PC-9 (cell line): ENCODE measurements around the gene LLPH. TPM values are rescaled to one million over a fixed set of nuclear protein-coding genes. Genes with fewer than 3 reads are reported as not detected.
"Not testable (repeated sequence)": the region's sequence is repeated elsewhere in the genome, so short reads cannot be mapped to it uniquely, and the experiment has no call there.

Experiments used
- Bru-seq: library from RNA; stranded (reverse); fragments of 400-500 nt; gene quantifications from one replicate; lab custom pipeline; 2021; lab: Mats Ljungman, UMichigan
- BruChase-seq, 2 experiments: library from RNA; stranded (reverse); fragments of 400-500 nt; gene quantifications; one replicate each; lab custom pipeline; 2021; lab: Mats Ljungman, UMichigan
- BruUV-seq: library from RNA; stranded (reverse); fragments of 400-500 nt; replicated peaks from 2 replicates; lab custom pipeline; 2021; lab: Mats Ljungman, UMichigan
- CTCF ChIA-PET: fragments of 300-600 bp; sonication (Branson Sonifier 250); formaldehyde crosslinking; loops from one replicate; lab custom pipeline; 2022; ENCODE audit warnings: antibody characterized with exemption; lab: Charles Lee
- POLR2A ChIA-PET: fragments of 300-600 bp; sonication (Branson Sonifier 250); formaldehyde crosslinking; loops from one replicate; lab custom pipeline; 2022; ENCODE audit warnings: antibody characterized with exemption; ENCODE audit not compliant: unreplicated experiment; lab: Charles Lee
- DNase-seq, 2 experiments: peaks; one replicate each; pipeline versions ENCODE4 v3.0.0 to v3.0.0-alpha.2; 2015 to 2022; ENCODE audit warnings: mixed read lengths in 1 of 2
- H2AFZ ChIP-seq: fragments of 200-600 bp; sonication (generic); 2 replicates; pipeline ENCODE4 v1.8.1; 2017; ENCODE audit warnings: antibody characterized with exemption
- H3F3A ChIP-seq: fragments of 200-600 bp; sonication (generic); 2 replicates; pipeline ENCODE4 v1.8.1; 2017; ENCODE audit warnings: antibody characterized with exemption, mild to moderate bottlenecking, low read depth; ENCODE audit not compliant: insufficient read depth
- H3K27ac ChIP-seq: fragments of 200-600 bp; sonication (generic); 2 replicates; pipeline ENCODE4 v1.6.1; 2016; ENCODE audit warnings: mixed run types
- H3K27me3 ChIP-seq: fragments of 200-600 bp; sonication (generic); 2 replicates; pipeline ENCODE4 v1.6.1; 2016; ENCODE audit warnings: low read depth, mixed run types; ENCODE audit not compliant: insufficient read depth
- H3K36me3 ChIP-seq: fragments of 200-600 bp; sonication (generic); 2 replicates; pipeline ENCODE4 v1.6.1; 2016; ENCODE audit warnings: low read depth, mixed run types
- H3K4me1 ChIP-seq: fragments of 200-600 bp; sonication (generic); replicated peaks from 2 replicates; pipeline ENCODE4 v1.6.1; 2016; ENCODE audit warnings: mixed run types; ENCODE audit not compliant: insufficient read depth
- H3K4me2 ChIP-seq: fragments of 200-600 bp; sonication (generic); 2 replicates; pipeline ENCODE4 v1.6.1; 2017; ENCODE audit warnings: mixed run types
- H3K4me3 ChIP-seq: fragments of 200-600 bp; sonication (generic); 2 replicates; pipeline ENCODE4 v1.6.1; 2016; ENCODE audit warnings: mixed run types
- H3K79me2 ChIP-seq: fragments of 200-600 bp; sonication (generic); 2 replicates; pipeline ENCODE4 v1.6.1; 2017; ENCODE audit warnings: low read depth, mixed run types
- H3K9me2 ChIP-seq: fragments of 200-600 bp; sonication (generic); 2 replicates; pipeline ENCODE4 v1.8.1; 2017; ENCODE audit warnings: mild to moderate bottlenecking; ENCODE audit not compliant: insufficient read depth
- H3K9me3 ChIP-seq: fragments of 200-600 bp; sonication (generic); 2 replicates; pipeline ENCODE4 v1.8.1; 2016; ENCODE audit warnings: low read depth; ENCODE audit not compliant: insufficient read depth
- H4K20me1 ChIP-seq: fragments of 200-600 bp; sonication (generic); 2 replicates; pipeline ENCODE4 v1.8.1; 2017; ENCODE audit not compliant: insufficient read depth
- EZH2 ChIP-seq: fragments of 200-600 bp; sonication (generic); IDR thresholded peaks from 2 replicates; pipeline ENCODE4 v1.8.0; 2017; ENCODE audit warnings: antibody characterized with exemption, low read depth
- intact Hi-C: fragments of 100-400 bp; cut with micrococcal nuclease; formaldehyde crosslinking; loops from one replicate; pipeline ENCODE4 v1.10.0; 2022; ENCODE audit not compliant: unreplicated experiment
- long read RNA-seq: library from polyadenylated mRNA; stranded (forward); transcript quantifications from one replicate; pipeline ENCODE4 v2.0.0, GENCODE V29; 2022
- total RNA-seq: library from RNA; stranded (reverse); gene quantifications from 2 replicates; pipeline ENCODE4 v1.2.3, GENCODE V29; 2021
- TF ChIP-seq, protein P1 (sequence below): fragments of 200-600 bp; sonication (generic); conservative IDR thresholded peaks from 2 replicates; pipeline ENCODE4 v1.6.1; 2017; ENCODE audit warnings: mixed run types, antibody characterized with exemption, mild to moderate bottlenecking, moderate library complexity

LLPH gene
- total RNA-seq (20.4 and 25.0 TPM in 2 replicates), Bru-seq, nascent RNA (percentile 81 among the genes with signal in this experiment), BruChase-seq, experiment 1, labeled RNA remaining after a 2-hour chase (percentile 82 among the genes with signal in this experiment), BruChase-seq, experiment 2, labeled RNA remaining after a 6-hour chase (percentile 88 among the genes with signal in this experiment)
- long read RNA-seq, full-length matches to known transcripts = 52 of 96 reads
- long read RNA-seq, partial matches to known transcripts = 0 of 96 reads
- long read RNA-seq, other reads (novel, unspliced or antisense) = 44 of 96 reads

DNA sequence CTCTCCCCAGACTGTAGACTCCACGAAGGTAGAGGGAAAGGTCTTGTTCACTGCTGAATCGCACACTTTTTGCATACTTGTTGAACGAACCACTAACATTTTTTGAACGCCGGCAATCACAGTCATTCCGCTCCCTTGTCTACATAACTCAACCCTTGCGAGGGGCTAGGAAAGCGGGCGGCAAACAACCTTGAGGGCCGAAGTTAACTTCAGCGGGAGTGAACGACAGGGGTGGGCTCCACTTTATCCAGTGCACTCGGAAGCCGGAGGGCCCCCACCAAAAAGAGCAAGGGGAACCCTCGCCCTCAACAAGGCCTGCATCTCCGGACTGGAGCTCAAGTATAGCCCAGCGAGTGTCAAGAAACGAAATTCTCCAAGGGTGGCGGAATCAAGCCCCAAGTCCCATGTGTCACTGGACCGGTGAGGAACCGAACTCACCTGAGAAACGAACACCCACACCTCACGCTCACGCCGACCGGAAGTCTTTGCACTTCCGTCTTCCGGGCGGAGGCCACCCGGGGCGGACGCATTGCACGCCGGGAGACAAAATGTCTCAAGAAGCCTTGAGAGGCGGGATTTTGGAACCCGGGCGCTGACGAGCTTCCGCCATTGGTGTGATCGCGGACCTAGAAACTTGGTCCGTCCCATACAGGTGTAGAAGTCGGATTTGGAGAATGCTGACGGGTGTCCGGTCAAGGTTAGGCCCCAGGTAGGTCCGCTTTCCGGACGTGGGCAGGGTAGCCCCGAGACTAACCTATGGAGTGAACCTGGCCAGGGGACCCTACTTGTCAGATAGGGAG lies at the start of gene LLPH:
Gene LLPH (minus strand): TSS at position 484 of the 800 bp plus-strand sequence. CDS start 1,644 bp downstream, outside the sequence.
- 0 out of 2 replicates have a peak, but pooled peaks cover 19% of the 10 kb centered on the region for H4K20me1 ChIP-seq
- H3K27me3 ChIP-seq = no peaks in the 10 kb centered on the region
- no peak for TF ChIP-seq EZH2
- TF ChIP-seq, protein P1, sequence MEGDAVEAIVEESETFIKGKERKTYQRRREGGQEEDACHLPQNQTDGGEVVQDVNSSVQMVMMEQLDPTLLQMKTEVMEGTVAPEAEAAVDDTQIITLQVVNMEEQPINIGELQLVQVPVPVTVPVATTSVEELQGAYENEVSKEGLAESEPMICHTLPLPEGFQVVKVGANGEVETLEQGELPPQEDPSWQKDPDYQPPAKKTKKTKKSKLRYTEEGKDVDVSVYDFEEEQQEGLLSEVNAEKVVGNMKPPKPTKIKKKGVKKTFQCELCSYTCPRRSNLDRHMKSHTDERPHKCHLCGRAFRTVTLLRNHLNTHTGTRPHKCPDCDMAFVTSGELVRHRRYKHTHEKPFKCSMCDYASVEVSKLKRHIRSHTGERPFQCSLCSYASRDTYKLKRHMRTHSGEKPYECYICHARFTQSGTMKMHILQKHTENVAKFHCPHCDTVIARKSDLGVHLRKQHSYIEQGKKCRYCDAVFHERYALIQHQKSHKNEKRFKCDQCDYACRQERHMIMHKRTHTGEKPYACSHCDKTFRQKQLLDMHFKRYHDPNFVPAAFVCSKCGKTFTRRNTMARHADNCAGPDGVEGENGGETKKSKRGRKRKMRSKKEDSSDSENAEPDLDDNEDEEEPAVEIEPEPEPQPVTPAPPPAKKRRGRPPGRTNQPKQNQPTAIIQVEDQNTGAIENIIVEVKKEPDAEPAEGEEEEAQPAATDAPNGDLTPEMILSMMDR = no peak
- CTCF ChIA-PET = interaction anchor here (0.7 kb wide), 1 partner anchor 39 kb away, joined by 3 read pairs; the partner anchor contains the start of gene TMBIM4
- H3K4me1 ChIP-seq = peaks cover 16% of the 10 kb centered on the region
- H3K4me2 ChIP-seq = peak within 1 kb of the TSS; percentile 92
- H2AFZ ChIP-seq = peak within 1 kb of the TSS; percentile 92
- no peaks in the 10 kb centered on the region for H3K9me3 ChIP-seq
- H3K27ac ChIP-seq = peak within 1 kb of the TSS; percentile 63
- intact Hi-C loops = loop anchor here (2.0 to 10.0 kb wide), 2 partner anchors 38 to 274 kb away; partner anchors contain the start of gene TMBIM4
- H3K4me3 ChIP-seq = peak within 1 kb of the TSS; percentile 91
- BruUV-seq = TSS peak; percentile 82
- peaks cover 60% of the 10 kb centered on the region for H3K79me2 ChIP-seq
- H3K9me2 ChIP-seq = no peaks in the 10 kb centered on the region
- peaks cover 19% of the 10 kb centered on the region for H3K36me3 ChIP-seq
- POLR2A ChIA-PET = interaction anchor here (0.5 to 0.7 kb wide), 5 partner anchors 172 to 1397 kb away, joined by 3 to 4 read pairs (median 3); partner anchors contain the start of gene GRIP1
- DNase-seq = peak; percentile 84 to 91
- no peaks in the 10 kb centered on the region for H3F3A ChIP-seq

DNA sequence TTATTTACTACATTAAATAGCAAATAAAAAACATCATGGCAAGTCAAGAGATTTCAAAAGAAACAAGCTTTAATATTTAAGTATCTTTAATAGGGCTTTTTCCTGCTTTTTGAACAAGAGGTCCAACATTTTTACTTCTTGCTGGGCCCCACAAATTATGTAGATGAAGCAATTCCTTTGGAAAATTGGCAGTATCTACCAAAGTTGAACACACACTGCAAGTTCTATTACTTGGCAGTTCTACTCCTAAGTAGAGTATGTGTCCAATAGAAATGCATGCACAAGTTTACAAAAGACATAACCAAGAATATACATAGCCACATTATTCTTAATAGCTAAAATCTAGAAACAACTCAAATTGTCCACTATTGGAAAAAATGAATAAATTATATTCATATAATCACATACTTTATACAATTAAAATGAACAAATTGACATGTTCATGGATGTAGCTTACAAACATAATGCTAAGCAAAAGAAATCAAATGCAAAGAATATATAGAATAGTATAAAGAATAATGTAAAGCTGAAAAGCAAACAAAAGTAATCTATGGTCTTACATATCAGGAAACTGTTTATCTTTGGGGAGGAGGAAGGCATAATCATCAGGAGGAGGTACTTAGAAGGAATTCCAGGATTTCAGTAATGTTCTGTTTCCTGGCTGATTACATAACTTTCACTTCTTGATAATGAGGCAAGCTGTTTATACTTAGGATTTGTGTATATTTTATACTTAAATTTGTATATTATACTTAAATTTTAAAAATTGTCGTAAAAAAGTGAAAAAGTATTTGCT lies 45.8 kb upstream of the LLPH start:
- Histone ChIP-seq H3K36me3 (no peaks in the 10 kb centered on the region), H3F3A (no peaks in the 10 kb centered on the region), H3K79me2 (no peaks in the 10 kb centered on the region), H3K9me2 (no peaks in the 10 kb centered on the region), H3K4me1 (no peaks in the 10 kb centered on the region; the same call in 1 of the 2 replicates), H3K27me3 (no peaks in the 10 kb centered on the region), H2AFZ (no peak overlapping the region), H4K20me1 (no peaks in the 10 kb centered on the region), H3K27ac (no peak overlapping the region), H3K9me3 (no peaks in the 10 kb centered on the region), H3K4me2 (no peak overlapping the region), H3K4me3 (no peak overlapping the region)
- peak in 1 of 2 experiments; percentile 41 for DNase-seq
- no peak for TF ChIP-seq EZH2
- TF ChIP-seq, protein P1 = no peak
- ChIA-PET POLR2A (no interaction called here), CTCF (no interaction called here)
- BruUV-seq = no TSS peak
- intact Hi-C loops = no loop called here

DNA sequence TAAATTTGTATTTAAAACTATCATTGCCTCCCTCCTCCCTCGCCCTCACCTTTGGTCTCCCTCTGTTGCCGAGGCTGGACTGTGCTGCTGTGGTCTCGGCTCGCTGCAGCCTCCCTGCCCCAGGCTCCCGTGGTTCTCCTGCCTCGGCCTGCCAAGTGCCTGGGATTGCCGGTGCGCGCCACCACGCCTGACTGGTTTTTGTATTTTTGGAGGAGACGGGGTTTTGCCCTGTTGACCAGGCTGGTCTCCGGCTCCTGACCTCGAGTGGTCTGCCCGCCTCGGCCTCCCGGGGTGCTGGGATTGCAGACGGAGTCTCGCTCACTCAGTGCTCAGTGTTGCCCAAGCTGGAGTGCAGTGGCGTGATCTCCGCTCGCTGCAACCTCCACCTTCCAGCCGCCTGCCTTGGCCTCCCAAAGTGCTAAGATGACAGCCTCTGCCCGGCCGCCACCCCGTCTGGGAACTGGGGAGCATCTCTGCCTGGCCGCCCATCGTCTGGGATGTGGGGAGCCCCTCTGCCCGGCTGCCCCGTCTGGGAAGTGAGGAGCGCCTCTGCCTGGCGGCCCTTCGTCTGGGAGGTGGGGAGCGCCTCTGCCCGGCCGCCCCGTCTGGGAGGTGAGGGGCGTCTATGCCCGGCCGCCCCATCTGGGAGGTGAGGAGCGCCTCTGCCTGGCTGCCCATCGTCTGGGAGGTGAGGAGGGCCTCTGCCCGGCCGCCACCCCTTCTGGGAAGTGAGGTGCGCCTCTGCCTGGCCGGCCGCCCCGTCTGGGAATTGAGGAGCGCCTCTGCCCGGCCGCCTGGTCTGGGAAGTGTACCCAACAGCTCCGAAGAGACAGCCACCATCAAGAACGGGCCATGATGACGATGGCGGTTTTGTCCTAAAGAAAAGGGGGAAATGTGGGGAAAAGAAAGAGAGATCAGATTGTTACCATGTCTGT lies 44.1 kb upstream of the LLPH start:
- CTCF ChIA-PET, H3K36me3 ChIP-seq, H3K4me1 ChIP-seq, H3K27ac ChIP-seq, intact Hi-C loops, H2AFZ ChIP-seq, DNase-seq, BruUV-seq, H3K9me3 ChIP-seq, H3K9me2 ChIP-seq, POLR2A ChIA-PET, H3K4me3 ChIP-seq, H3K79me2 ChIP-seq, H3F3A ChIP-seq, H4K20me1 ChIP-seq, H3K27me3 ChIP-seq, H3K4me2 ChIP-seq: not testable (repeated sequence)
